ENCODE data around the gene FKBP11. TPM values are rescaled to one million over a fixed set of nuclear protein-coding genes. Genes with fewer than 3 reads are reported as not detected.
A peak's percentile ranks its signal among the peaks of the same experiment; 100 is the strongest.
"Not testable (repeated sequence)": the region's sequence is repeated elsewhere in the genome, so short reads cannot be mapped to it uniquely, and the experiment has no call there.

FKBP11 gene
- total RNA-seq, 1 experiment from 2014 or later = 22.0 TPM

DNA sequence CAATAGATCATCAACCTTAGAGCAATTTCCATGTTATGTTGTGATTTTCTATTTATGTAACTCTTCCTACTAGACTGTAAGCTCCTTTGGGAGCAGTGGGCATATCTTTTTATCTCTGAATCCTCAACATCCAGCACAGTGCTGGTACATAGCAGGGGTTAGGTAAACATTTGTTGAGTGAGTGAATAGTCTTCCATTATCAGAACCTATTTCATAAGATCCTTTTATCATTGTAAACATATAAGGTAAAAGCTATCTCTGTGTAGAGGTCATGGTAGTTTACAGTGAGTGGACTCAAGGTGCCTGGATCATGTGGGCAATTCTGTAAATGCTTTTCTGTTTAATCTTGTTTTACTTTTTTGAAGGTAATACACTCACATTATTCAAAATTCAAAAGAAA lies 15.1 kb downstream of the FKBP11 start:
- Histone ChIP-seq H3K4me3 (ENCODE audit: low read length) (no peak overlapping the region), H3K9me2 (replicated peaks; ENCODE audit: insufficient read depth, low read length) (no peaks in the 10 kb centered on the region), H2AFZ (ENCODE audit: low read length) (no peak overlapping the region), H3K4me1 (ENCODE audit: low read length) (no peaks in the 10 kb centered on the region), H3K9ac (ENCODE audit: low read length) (no peak overlapping the region), H4K20me1 (ENCODE audit: insufficient read depth, low read depth, low read length) (no peaks in the 10 kb centered on the region), H3K79me2 (ENCODE audit: low read length) (no peaks in the 10 kb centered on the region), H3K4me2 (ENCODE audit: low read depth, low read length, poor library complexity, severe bottlenecking) (no peak overlapping the region), H3K36me3 (ENCODE audit: insufficient read depth, low read length) (no peaks in the 10 kb centered on the region), H3K27ac (ENCODE audit: low read length) (no peak overlapping the region), H3K27me3 (ENCODE audit: low read length) (no peaks in the 10 kb centered on the region), H3K9me3 (ENCODE audit: low read length) (no peaks in the 10 kb centered on the region)
- no peak for DNase-seq

DNA sequence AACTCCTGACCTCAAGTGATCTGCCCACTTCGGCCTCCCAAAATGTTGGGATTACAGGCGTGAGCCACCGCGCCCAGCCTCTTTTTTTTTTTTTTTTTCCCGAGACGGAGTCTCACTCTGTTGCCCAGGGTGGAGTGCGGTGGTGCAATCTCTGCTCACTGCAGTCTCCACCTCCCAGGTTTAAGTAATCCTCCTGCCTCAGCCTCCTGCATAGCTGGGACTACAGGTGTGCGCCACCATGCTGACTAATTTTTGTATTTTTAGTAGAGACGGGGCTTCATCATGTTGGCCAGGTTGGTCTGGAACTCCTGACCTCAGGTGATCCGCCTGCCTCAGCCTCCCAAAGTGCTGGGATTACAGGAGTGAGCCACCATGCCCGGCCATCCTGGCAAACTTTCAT lies 15.6 kb downstream of the FKBP11 start:
- H2AFZ ChIP-seq (ENCODE audit: low read length); H3K79me2 ChIP-seq (ENCODE audit: low read length); H3K9ac ChIP-seq (ENCODE audit: low read length); H3K4me3 ChIP-seq (ENCODE audit: low read length); H4K20me1 ChIP-seq (ENCODE audit: insufficient read depth, low read depth, low read length); DNase-seq; H3K9me2 ChIP-seq (replicated peaks; ENCODE audit: insufficient read depth, low read length); H3K27ac ChIP-seq (ENCODE audit: low read length); H3K27me3 ChIP-seq (ENCODE audit: low read length); H3K9me3 ChIP-seq (ENCODE audit: low read length); H3K4me1 ChIP-seq (ENCODE audit: low read length); H3K36me3 ChIP-seq (ENCODE audit: insufficient read depth, low read length); H3K4me2 ChIP-seq (ENCODE audit: low read depth, low read length, poor library complexity, severe bottlenecking): not testable (repeated sequence)

DNA sequence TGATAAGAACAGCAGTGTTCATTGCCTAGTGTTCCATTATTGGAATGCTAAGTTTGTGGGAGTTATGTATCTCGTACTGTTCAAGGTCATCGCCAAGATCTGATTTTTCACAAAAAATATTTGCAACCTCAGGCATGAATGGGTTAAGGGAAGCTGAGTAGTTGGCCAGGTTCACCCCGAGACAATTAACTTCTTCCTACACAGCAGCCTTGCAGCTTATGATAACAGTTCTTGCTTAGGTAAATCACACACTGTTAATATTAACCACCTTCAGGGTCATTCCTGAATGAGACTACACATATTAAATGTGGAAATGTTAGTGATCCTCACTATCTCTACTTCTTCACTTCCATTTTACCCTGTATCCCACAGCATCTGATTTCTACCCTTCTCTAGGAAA lies 18.0 kb downstream of the FKBP11 start:
- Histone ChIP-seq H3K4me1 (ENCODE audit: low read length) (no peaks in the 10 kb centered on the region; the same call in 1 of the 2 replicates), H3K9me3 (ENCODE audit: low read length) (no peaks in the 10 kb centered on the region), H3K9me2 (replicated peaks; ENCODE audit: insufficient read depth, low read length) (no peaks in the 10 kb centered on the region), H4K20me1 (ENCODE audit: insufficient read depth, low read depth, low read length) (no peaks in the 10 kb centered on the region), H2AFZ (ENCODE audit: low read length) (no peak overlapping the region), H3K4me2 (ENCODE audit: low read depth, low read length, poor library complexity, severe bottlenecking) (no peak overlapping the region), H3K9ac (ENCODE audit: low read length) (no peak overlapping the region), H3K27ac (ENCODE audit: low read length) (no peak overlapping the region), H3K27me3 (ENCODE audit: low read length) (no peaks in the 10 kb centered on the region), H3K79me2 (ENCODE audit: low read length) (no peaks in the 10 kb centered on the region), H3K4me3 (ENCODE audit: low read length) (no peak overlapping the region), H3K36me3 (ENCODE audit: insufficient read depth, low read length) (no peaks in the 10 kb centered on the region)
- no peak for DNase-seq

DNA sequence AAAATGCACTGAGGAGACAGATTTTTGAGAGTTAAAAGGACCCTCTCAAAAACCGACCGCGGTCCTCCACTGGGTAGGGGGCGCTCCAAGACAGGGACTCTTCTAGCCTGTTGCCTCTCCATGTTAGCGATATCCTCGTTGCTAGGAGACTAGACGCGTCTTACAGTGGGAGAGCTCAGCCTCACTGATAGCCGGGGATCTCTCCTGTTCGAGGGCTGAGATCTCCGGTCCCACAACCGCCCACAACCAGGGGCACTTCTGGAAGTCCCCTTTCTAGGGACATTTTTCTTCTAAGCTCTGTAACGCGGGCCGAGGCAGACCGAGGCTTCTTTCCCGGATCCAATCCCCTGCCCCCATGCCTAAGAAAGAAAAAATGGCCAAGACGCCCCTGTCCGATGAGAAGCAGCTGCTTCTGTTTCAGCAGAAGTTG lies 21.3 kb downstream of the FKBP11 start:
- Histone ChIP-seq H3K79me2 (ENCODE audit: low read length) (no peaks in the 10 kb centered on the region), H3K27me3 (ENCODE audit: low read length) (no peaks in the 10 kb centered on the region), H3K4me2 (ENCODE audit: low read depth, low read length, poor library complexity, severe bottlenecking) (peak overlapping the region; percentile 66), H2AFZ (ENCODE audit: low read length) (0 out of 2 replicates have a peak overlapping the region, but pooled peaks have one; percentile 21), H3K4me1 (ENCODE audit: low read length) (no peaks in the 10 kb centered on the region; the same call in 1 of the 2 replicates), H3K9me3 (ENCODE audit: low read length) (no peaks in the 10 kb centered on the region), H3K9ac (ENCODE audit: low read length) (peak overlapping the region; percentile 30; the same call in 1 of the 2 replicates), H4K20me1 (ENCODE audit: insufficient read depth, low read depth, low read length) (no peaks in the 10 kb centered on the region), H3K9me2 (replicated peaks; ENCODE audit: insufficient read depth, low read length) (no peaks in the 10 kb centered on the region), H3K4me3 (ENCODE audit: low read length) (peak overlapping the region; percentile 45; the same call in 1 of the 2 replicates), H3K27ac (ENCODE audit: low read length) (no peak overlapping the region), H3K36me3 (ENCODE audit: insufficient read depth, low read length) (no peaks in the 10 kb centered on the region)
- peak; percentile 87 for DNase-seq

DNA sequence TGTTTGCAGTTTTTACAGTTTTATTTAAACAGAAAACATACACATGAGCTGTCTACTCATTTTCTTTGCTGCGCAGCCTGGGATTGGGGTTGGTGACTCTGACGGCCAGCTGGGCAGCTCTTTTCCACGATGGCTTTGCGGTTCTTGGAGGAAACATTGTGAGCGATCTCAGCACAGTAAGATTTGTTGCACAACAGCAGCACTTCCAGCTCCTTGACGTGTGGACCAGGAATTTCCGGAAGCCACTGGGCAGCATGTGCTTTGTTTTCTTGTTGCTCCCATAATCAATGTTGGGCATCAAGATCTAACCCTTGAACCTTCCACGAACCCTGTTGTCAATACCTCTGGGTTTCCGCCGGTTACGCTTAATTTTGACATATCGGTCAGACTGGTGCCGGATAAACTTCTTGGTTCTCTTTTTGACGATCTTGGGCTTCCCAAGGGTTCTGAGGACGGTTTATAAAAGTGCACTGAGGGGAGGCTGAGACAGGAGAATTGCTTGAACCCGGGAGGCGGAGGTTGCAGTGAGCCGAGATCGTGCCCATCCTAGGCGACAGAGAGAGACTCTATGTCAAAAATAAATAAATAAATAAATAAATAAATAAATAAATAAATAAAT lies 21.8 kb downstream of the FKBP11 start:
- no peaks in the 10 kb centered on the region for H3K9me3 ChIP-seq (ENCODE audit: low read length)
- H3K27ac ChIP-seq (ENCODE audit: low read length) = no peak overlapping the region
- no peaks in the 10 kb centered on the region for H3K36me3 ChIP-seq (ENCODE audit: insufficient read depth, low read length)
- H3K27me3 ChIP-seq (ENCODE audit: low read length) = no peaks in the 10 kb centered on the region
- no peak overlapping the region for H3K9ac ChIP-seq (ENCODE audit: low read length)
- DNase-seq = no peak
- H3K79me2 ChIP-seq (ENCODE audit: low read length) = no peaks in the 10 kb centered on the region
- H3K9me2 ChIP-seq (replicated peaks; ENCODE audit: insufficient read depth, low read length) = no peaks in the 10 kb centered on the region
- H3K4me2 ChIP-seq (ENCODE audit: low read depth, low read length, poor library complexity, severe bottlenecking) = peak overlapping the region; percentile 66
- H3K4me3 ChIP-seq (ENCODE audit: low read length) = no peak overlapping the region
- H2AFZ ChIP-seq (ENCODE audit: low read length) = no peak overlapping the region
- H3K4me1 ChIP-seq (ENCODE audit: low read length) = no peaks in the 10 kb centered on the region; the same call in 1 of the 2 replicates
- no peaks in the 10 kb centered on the region for H4K20me1 ChIP-seq (ENCODE audit: insufficient read depth, low read depth, low read length)

DNA sequence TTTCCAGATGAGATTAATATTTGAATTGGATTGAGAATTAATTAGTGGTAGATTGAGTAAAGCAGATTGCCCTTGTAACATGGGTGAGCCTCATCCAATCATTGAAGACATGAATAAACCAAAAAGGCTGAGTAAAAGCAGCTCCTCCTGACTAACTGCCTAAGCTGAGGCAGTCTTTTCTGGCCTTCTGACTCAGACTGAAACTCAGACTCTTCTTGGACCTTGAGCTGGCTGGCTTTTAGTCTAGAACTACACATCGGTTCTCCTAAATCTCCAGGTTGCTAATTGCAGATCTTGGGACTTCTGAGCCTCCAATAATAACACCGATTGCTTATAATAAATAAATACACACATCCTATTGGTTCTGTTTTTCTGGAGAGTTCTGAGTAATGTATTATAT lies 24.0 kb downstream of the FKBP11 start:
- DNase-seq = no peak
- H4K20me1 ChIP-seq (ENCODE audit: insufficient read depth, low read depth, low read length) = no peaks in the 10 kb centered on the region

GRCh38 chr12:48899651-48900050 lies 25.6 kb downstream of the FKBP11 start:
- Histone ChIP-seq H3K4me2 (ENCODE audit: low read depth, low read length, poor library complexity, severe bottlenecking) (no peak overlapping the region), H3K4me3 (ENCODE audit: low read length) (no peak overlapping the region), H3K9ac (ENCODE audit: low read length) (no peak overlapping the region)

More for the DNA sequence above, 24.0 kb downstream of the FKBP11 start:
- no peaks in the 10 kb centered on the region for H3K9me2 ChIP-seq (replicated peaks; ENCODE audit: insufficient read depth, low read length)
- no peaks in the 10 kb centered on the region for H3K27me3 ChIP-seq (ENCODE audit: low read length)
- H3K4me1 ChIP-seq (ENCODE audit: low read length) = no peaks in the 10 kb centered on the region; the same call in 1 of the 2 replicates
- no peaks in the 10 kb centered on the region for H3K9me3 ChIP-seq (ENCODE audit: low read length)
- no peaks in the 10 kb centered on the region for H3K79me2 ChIP-seq (ENCODE audit: low read length)
- H3K4me3 ChIP-seq (ENCODE audit: low read length) = no peak overlapping the region
- H3K27ac ChIP-seq (ENCODE audit: low read length) = no peak overlapping the region
- no peaks in the 10 kb centered on the region for H3K36me3 ChIP-seq (ENCODE audit: insufficient read depth, low read length)
- no peak overlapping the region for H3K4me2 ChIP-seq (ENCODE audit: low read depth, low read length, poor library complexity, severe bottlenecking)
- no peak overlapping the region for H3K9ac ChIP-seq (ENCODE audit: low read length)
- no peak overlapping the region for H2AFZ ChIP-seq (ENCODE audit: low read length)

DNA sequence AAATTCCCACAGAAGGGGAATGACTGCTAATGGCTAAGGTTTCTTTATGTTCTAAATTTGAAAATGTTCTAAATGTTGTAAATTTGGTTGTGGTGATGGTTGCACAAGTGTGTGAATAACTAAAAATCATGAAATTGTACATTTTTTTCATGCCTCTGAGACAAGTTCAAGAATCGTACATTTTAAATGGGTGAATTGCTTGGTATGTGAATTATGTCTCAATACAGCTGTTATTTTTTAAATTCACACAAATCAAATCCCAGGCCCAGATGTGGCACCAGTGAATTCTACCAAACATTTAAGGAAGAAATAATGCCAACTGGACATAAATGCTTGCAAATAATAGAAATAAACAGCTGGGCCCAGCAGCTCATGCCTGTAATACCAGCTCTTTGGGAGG lies 31.0 kb downstream of the FKBP11 start:
- no peaks in the 10 kb centered on the region for H4K20me1 ChIP-seq (ENCODE audit: insufficient read depth, low read depth, low read length)
- no peaks in the 10 kb centered on the region for H3K9me2 ChIP-seq (replicated peaks; ENCODE audit: insufficient read depth, low read length)
- H3K27me3 ChIP-seq (ENCODE audit: low read length) = no peaks in the 10 kb centered on the region
- H3K4me2 ChIP-seq (ENCODE audit: low read depth, low read length, poor library complexity, severe bottlenecking) = no peak overlapping the region
- DNase-seq = no peak
- H3K9ac ChIP-seq (ENCODE audit: low read length) = no peak overlapping the region
- no peaks in the 10 kb centered on the region for H3K79me2 ChIP-seq (ENCODE audit: low read length)
- no peaks in the 10 kb centered on the region for H3K36me3 ChIP-seq (ENCODE audit: insufficient read depth, low read length)
- H3K4me1 ChIP-seq (ENCODE audit: low read length) = no peaks in the 10 kb centered on the region
- H2AFZ ChIP-seq (ENCODE audit: low read length) = no peak overlapping the region
- H3K9me3 ChIP-seq (ENCODE audit: low read length) = no peaks in the 10 kb centered on the region
- H3K4me3 ChIP-seq (ENCODE audit: low read length) = no peak overlapping the region
- H3K27ac ChIP-seq (ENCODE audit: low read length) = no peak overlapping the region

More at GRCh38 chr12:48899651-48900050, 25.6 kb downstream of the FKBP11 start:
- Histone ChIP-seq H3K27ac (ENCODE audit: low read length) (no peak overlapping the region), H3K79me2 (ENCODE audit: low read length) (no peaks in the 10 kb centered on the region), H4K20me1 (ENCODE audit: insufficient read depth, low read depth, low read length) (no peaks in the 10 kb centered on the region), H3K4me1 (ENCODE audit: low read length) (no peaks in the 10 kb centered on the region; the same call in 1 of the 2 replicates), H3K36me3 (ENCODE audit: insufficient read depth, low read length) (no peaks in the 10 kb centered on the region), H2AFZ (ENCODE audit: low read length) (no peak overlapping the region), H3K9me2 (replicated peaks; ENCODE audit: insufficient read depth, low read length) (no peaks in the 10 kb centered on the region), H3K27me3 (ENCODE audit: low read length) (no peaks in the 10 kb centered on the region), H3K9me3 (ENCODE audit: low read length) (no peaks in the 10 kb centered on the region)
- no peak for DNase-seq
